ENCODE measurements around the gene CPSF2. TPM values are rescaled to one million over a fixed set of nuclear protein-coding genes. Genes with fewer than 3 reads are reported as not detected.

Gene CPSF2
- total RNA-seq, 1 experiment from 2014 or later: 51.5 TPM

GRCh38 chr14:92161521-92161920 lies 39.8 kb downstream of the CPSF2 start:
- intact Hi-C loops (cut with micrococcal nuclease): no loop called here
- no peak overlapping the region for H3K9ac ChIP-seq (ENCODE audit: low read length)
- CTCF ChIA-PET: no interaction called here
- H3K4me2 ChIP-seq (ENCODE audit: low read length): no peak overlapping the region
- H4K20me1 ChIP-seq (ENCODE audit: low read length): no peaks in the 10 kb centered on the region
- H3K36me3 ChIP-seq (ENCODE audit: low read depth, low read length): peaks cover 60% of the 10 kb centered on the region
- H3K4me1 ChIP-seq (ENCODE audit: insufficient read depth, low read length): no peaks in the 10 kb centered on the region
- no peak overlapping the region for H2AFZ ChIP-seq (ENCODE audit: low read length)
- no peak overlapping the region for H3K27ac ChIP-seq (ENCODE audit: low read length)
- no peak for DNase-seq
- H3K4me3 ChIP-seq (ENCODE audit: low read length): no peak overlapping the region
- no peaks in the 10 kb centered on the region for H3K79me2 ChIP-seq (ENCODE audit: low read length)
- no peaks in the 10 kb centered on the region for H3K9me3 ChIP-seq (ENCODE audit: low read length)
- no peaks in the 10 kb centered on the region for H3F3A ChIP-seq (ENCODE audit: low read length, unreplicated experiment)
- POLR2A ChIA-PET (ENCODE audit: unreplicated experiment): no interaction called here
- H3K27me3 ChIP-seq (ENCODE audit: low read length): no peaks in the 10 kb centered on the region
- no peak for TF ChIP-seq EZH2 (IDR thresholded peaks at IDR 0.05; ENCODE audit: low read length, unreplicated experiment)
- no peak for TF ChIP-seq CTCF (conservative IDR thresholded peaks at IDR 0.05; ENCODE audit: low read depth, low read length)
- no peak for TF ChIP-seq EZH2phosphoT487 (IDR thresholded peaks at IDR 0.05; ENCODE audit: borderline replicate concordance, low read length)
- TSS peak; percentile 22 for BruUV-seq (replicated peaks)
- ATAC-seq: no peak
- no peaks in the 10 kb centered on the region for H3K9me2 ChIP-seq (replicated peaks; ENCODE audit: low read length)

GRCh38 chr14:92164958-92165357 lies 43.2 kb downstream of the CPSF2 start:
- Histone ChIP-seq H4K20me1 (ENCODE audit: low read length) (no peaks in the 10 kb centered on the region), H3K9me2 (replicated peaks; ENCODE audit: low read length) (no peaks in the 10 kb centered on the region), H3K4me2 (ENCODE audit: low read length) (no peak overlapping the region), H3K36me3 (ENCODE audit: low read depth, low read length) (peaks cover 36% of the 10 kb centered on the region), H3K9me3 (ENCODE audit: low read length) (no peaks in the 10 kb centered on the region), H3K79me2 (ENCODE audit: low read length) (no peaks in the 10 kb centered on the region), H3K9ac (ENCODE audit: low read length) (no peak overlapping the region), H3K4me1 (ENCODE audit: insufficient read depth, low read length) (no peaks in the 10 kb centered on the region), H3K27me3 (ENCODE audit: low read length) (no peaks in the 10 kb centered on the region), H2AFZ (ENCODE audit: low read length) (no peak overlapping the region), H3F3A (ENCODE audit: low read length, unreplicated experiment) (no peaks in the 10 kb centered on the region), H3K27ac (ENCODE audit: low read length) (no peak overlapping the region), H3K4me3 (ENCODE audit: low read length) (no peak overlapping the region)
- no TSS peak for BruUV-seq (replicated peaks)
- CTCF ChIA-PET: no interaction called here
- DNase-seq: no peak
- POLR2A ChIA-PET (ENCODE audit: unreplicated experiment): no interaction called here
- intact Hi-C loops (cut with micrococcal nuclease): no loop called here
- TF ChIP-seq EZH2phosphoT487 (IDR thresholded peaks at IDR 0.05; ENCODE audit: borderline replicate concordance, low read length) (no peak), CTCF (conservative IDR thresholded peaks at IDR 0.05; ENCODE audit: low read depth, low read length) (no peak), EZH2 (IDR thresholded peaks at IDR 0.05; ENCODE audit: low read length, unreplicated experiment) (no peak)
- ATAC-seq: no peak

GRCh38 chr14:92173668-92174067 lies 51.9 kb downstream of the CPSF2 start:
- no peaks in the 10 kb centered on the region for H3K9me3 ChIP-seq (ENCODE audit: low read length)
- ATAC-seq: no peak
- H3F3A ChIP-seq (ENCODE audit: low read length, unreplicated experiment): no peaks in the 10 kb centered on the region
- TF ChIP-seq EZH2phosphoT487 (IDR thresholded peaks at IDR 0.05; ENCODE audit: borderline replicate concordance, low read length) (no peak), EZH2 (IDR thresholded peaks at IDR 0.05; ENCODE audit: low read length, unreplicated experiment) (no peak), CTCF (conservative IDR thresholded peaks at IDR 0.05; ENCODE audit: low read depth, low read length) (no peak)
- no peak overlapping the region for H3K4me2 ChIP-seq (ENCODE audit: low read length)
- H4K20me1 ChIP-seq (ENCODE audit: low read length): no peaks in the 10 kb centered on the region
- no peaks in the 10 kb centered on the region for H3K9me2 ChIP-seq (replicated peaks; ENCODE audit: low read length)
- H3K9ac ChIP-seq (ENCODE audit: low read length): no peak overlapping the region
- no peaks in the 10 kb centered on the region for H3K79me2 ChIP-seq (ENCODE audit: low read length)
- no peak overlapping the region for H2AFZ ChIP-seq (ENCODE audit: low read length)
- no peaks in the 10 kb centered on the region for H3K36me3 ChIP-seq (ENCODE audit: low read depth, low read length)
- intact Hi-C loops (cut with micrococcal nuclease): no loop called here
- H3K27me3 ChIP-seq (ENCODE audit: low read length): no peaks in the 10 kb centered on the region
- no peak overlapping the region for H3K27ac ChIP-seq (ENCODE audit: low read length)
- CTCF ChIA-PET: no interaction called here
- BruUV-seq (replicated peaks): no TSS peak
- DNase-seq: no peak
- H3K4me1 ChIP-seq (ENCODE audit: insufficient read depth, low read length): no peaks in the 10 kb centered on the region
- H3K4me3 ChIP-seq (ENCODE audit: low read length): no peak overlapping the region
- POLR2A ChIA-PET (ENCODE audit: unreplicated experiment): interaction anchor here (0.6 kb wide), 1 partner anchor 11 kb away, joined by 3 read pairs; no protein-coding TSS in a partner anchor
